CMK (cell line): Measurements from ENCODE around the gene TMEM115.

Experiments used
- DNase-seq: peaks from one replicate; pipeline ENCODE4 v3.0.0-alpha.2; 2010; ENCODE audit warnings: low read depth

The TMEM115 gene

GRCh38 chr3:50331364-50331907 lies 27.9 kb downstream of the TMEM115 start:
- no peak for DNase-seq

- DNase-seq: no peak
Measured at GRCh38 chr3:50330330-50330729, 29.0 kb downstream of the TMEM115 start.

- DNase-seq: peak; percentile 94
Measured at GRCh38 chr3:50327943-50328691, 31.2 kb downstream of the TMEM115 start, which contains the start of gene TUSC2. TUSC2 (minus strand) TSS chr3:50328223; CDS start chr3:50328099, 124 bp downstream.

- no peak for DNase-seq
Measured at GRCh38 chr3:50327129-50327528, 32.2 kb downstream of the TMEM115 start.

GRCh38 chr3:50326182-50326541 lies 33.2 kb downstream of the TMEM115 start:
- DNase-seq: no peak

- no peak for DNase-seq
Measured at GRCh38 chr3:50325497-50326181, 33.7 kb downstream of the TMEM115 start.

GRCh38 chr3:50325113-50325480 lies 34.2 kb downstream of the TMEM115 start:
- no peak for DNase-seq

- no peak for DNase-seq
Measured at GRCh38 chr3:50324351-50325112, 34.8 kb downstream of the TMEM115 start.

- DNase-seq: no peak
Measured at GRCh38 chr3:50323614-50324199, 35.6 kb downstream of the TMEM115 start.

GRCh38 chr3:50323092-50323600 lies 36.2 kb downstream of the TMEM115 start:
- no peak for DNase-seq

GRCh38 chr3:50322386-50323091 lies 36.8 kb downstream of the TMEM115 start, which contains the start of gene HYAL2:
HYAL2 (minus strand) TSS chr3:50322745; CDS start chr3:50320489, 2,256 bp downstream.
- no peak for DNase-seq

- DNase-seq: no peak
Measured at GRCh38 chr3:50322115-50322385, 37.3 kb downstream of the TMEM115 start.

GRCh38 chr3:50321336-50322114 lies 37.8 kb downstream of the TMEM115 start:
- peak; percentile 89 for DNase-seq

GRCh38 chr3:50320853-50321335 lies 38.4 kb downstream of the TMEM115 start:
- no peak for DNase-seq

- no peak for DNase-seq
Measured at GRCh38 chr3:50319894-50320625, 39.3 kb downstream of the TMEM115 start.

- no peak for DNase-seq
Measured at GRCh38 chr3:50319181-50319893, 40.0 kb downstream of the TMEM115 start.

- no peak for DNase-seq
Measured at GRCh38 chr3:50318615-50319014, 40.7 kb downstream of the TMEM115 start.

GRCh38 chr3:50318163-50318562 lies 41.2 kb downstream of the TMEM115 start:
- DNase-seq: no peak

- no peak for DNase-seq
Measured at GRCh38 chr3:50317300-50317699, 42.0 kb downstream of the TMEM115 start.
